GM21423 (cell line): ENCODE results near the gene GALNT18.

Source experiments
- ATAC-seq: cut with Tn5 transposase; IDR thresholded peaks from one replicate; pipeline ENCODE4 v1.9.1; 2021; ENCODE audit warnings: mild to moderate bottlenecking, moderate library complexity; ENCODE audit not compliant: unreplicated experiment

The GALNT18 gene

DNA sequence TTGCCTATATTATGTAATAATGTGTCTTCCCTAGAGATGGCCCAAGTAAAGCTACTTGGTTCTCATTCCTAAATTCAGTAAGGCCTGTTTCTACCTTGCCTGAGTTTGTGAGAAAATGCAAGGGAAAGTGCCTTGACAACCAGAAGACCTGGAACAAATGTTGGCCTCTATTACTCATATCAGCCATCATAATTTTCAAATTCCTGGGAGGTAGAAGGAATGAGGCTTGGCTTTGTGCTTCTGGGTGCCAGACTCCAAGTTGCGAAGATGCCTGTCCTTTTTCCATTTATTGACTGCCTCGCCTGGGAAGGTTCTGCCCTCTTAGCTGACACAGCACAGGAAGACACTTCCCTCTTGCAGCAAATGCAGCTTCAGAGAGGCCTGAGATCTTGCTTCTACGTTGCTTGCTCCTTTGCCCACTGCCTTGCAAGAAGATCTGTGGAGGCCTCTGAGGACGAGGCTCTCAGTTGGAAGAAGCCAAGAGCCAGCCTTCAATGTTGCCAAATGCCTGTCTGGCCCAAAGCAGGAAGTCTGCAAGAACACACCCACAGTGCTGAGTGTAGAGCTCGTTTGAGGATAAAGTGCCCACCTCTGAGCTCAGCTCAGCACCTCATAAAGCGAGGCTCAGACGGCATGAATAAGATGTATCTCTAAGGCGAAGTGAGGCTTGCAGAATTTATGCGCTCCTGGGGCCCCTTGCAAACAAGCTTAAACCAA lies 120.1 kb downstream of the GALNT18 start:
- no peak for ATAC-seq

DNA sequence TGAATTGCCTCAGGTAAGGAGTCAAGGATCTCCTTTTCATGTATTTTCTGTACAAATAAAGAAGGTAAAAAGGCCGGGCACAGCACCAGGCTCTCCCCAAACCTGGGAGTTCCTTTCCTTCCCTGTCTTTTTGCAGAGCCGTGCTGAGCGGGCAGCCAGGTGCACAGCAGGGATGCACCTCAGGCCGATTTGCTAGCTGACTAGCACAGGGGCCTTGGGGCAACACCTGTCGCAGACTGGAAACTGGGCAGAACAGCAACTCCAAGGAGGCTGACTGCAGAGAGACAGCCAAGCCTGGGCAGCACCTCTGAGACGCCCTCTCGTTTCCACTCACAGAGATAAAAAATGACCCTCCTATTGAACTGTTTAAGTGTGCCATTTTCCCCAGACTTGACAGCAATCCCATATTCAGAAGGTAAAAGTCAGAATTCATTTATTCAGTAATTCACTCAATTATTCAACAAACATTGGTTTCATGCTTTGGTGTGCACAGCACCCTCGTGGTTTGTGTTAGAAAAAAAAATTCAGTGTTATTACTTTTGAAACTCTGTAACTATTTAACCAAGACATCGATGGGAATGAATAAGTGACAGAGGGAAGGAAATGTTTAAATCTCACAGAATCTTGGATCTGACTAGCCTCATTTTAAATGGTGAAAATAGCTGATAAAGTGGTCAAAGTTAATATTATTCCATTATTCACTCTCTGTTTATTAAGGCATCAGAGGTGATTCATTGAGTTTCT lies 120.9 kb downstream of the GALNT18 start:
- ATAC-seq, result no peak

DNA sequence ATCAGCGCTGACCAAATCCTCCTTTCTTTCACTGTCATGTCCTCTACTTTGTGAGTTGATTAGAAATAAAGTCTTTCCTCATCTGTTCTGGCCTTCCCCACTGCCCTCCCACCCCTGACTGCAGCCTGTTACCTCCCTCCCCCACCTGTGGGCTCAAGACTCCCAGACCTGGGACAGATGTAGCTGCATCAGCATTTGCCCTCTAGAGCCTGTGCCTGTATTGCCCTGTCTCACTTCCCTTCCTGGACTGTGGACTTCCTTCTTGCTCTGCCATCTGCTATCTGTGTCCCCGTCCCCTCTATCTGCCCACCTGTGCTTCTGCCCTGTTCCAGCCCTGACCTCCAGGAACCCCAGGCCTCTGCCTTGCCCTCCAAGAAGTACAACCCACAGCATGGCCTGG lies 122.5 kb downstream of the GALNT18 start:
- no peak for ATAC-seq

DNA sequence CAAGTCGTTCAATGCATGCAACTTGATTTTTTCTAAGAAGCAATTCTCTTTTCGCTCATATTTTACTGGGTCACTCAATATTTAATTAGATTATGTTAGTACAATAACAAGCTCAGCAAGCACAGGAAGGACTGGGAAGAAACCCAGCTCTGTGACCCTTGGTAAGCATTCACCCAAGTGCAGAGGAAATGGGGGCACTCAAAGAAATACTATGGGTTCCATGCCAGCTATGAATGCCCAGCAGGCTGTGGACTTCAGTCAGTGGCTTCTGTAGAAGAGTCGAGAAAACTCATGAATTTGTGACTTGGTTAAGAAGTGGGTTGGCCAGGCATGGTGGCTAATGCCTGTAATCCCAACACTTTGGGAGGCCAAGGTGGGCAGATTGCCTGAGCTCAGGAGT lies 123.6 kb downstream of the GALNT18 start:
- no peak for ATAC-seq

DNA sequence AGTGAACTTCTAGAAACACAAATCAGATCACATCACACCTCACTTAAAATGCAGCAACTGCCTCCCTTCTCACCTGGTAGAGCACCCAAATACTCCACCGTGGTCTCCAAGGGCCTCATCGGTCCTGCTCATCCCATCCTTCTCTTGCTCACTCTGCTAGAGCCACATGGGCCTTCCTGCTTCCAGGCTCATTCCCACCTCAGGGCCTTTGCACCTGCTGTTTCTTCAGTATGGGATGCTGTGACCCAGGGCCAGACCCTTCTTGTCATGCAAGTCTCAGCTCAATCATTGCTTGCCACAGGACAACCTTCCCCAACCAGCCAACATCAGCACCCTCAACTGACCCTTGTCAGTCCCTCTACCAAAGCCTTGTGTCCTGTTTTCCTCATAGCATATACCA lies 124.9 kb downstream of the GALNT18 start:
- no peak for ATAC-seq

DNA sequence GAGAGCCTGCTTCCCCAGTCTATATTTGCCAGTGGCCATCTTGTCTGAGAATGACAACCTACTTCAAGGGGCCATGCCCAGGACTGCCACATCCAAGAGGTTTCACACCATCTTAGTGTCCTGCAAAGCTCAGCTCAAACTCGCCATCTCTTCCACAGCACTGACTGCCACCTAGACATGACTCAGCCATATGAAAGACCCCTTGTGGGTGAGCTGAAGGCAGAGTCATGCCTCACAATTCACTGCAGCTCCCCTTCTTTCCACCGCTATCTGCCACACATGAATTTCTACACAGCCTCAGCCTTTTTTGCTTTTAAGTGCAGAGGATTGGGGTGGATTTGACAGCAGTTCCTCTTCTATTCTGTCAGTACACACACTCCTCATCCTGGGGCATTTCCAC lies 127.5 kb downstream of the GALNT18 start:
- ATAC-seq, result no peak

DNA sequence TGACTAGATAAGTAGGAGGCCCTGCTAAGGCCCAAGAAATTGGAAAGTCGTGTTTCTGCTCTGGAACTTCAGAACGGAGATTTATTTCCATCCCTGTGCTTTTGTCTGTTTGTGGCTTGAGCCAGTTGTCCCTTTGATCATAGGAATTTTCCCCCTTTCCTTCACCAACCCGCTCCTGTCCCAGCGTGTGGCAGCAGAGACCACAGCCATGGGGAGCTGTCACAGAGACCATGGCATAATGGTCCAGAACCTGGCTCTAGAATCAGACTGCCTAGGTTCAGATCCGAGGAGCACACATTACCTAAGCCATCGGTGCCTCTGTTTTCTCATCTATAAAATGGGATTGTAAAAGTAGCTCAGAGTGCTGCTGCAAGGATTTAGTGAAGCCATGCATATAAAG lies 128.1 kb downstream of the GALNT18 start:
- ATAC-seq, result no peak

DNA sequence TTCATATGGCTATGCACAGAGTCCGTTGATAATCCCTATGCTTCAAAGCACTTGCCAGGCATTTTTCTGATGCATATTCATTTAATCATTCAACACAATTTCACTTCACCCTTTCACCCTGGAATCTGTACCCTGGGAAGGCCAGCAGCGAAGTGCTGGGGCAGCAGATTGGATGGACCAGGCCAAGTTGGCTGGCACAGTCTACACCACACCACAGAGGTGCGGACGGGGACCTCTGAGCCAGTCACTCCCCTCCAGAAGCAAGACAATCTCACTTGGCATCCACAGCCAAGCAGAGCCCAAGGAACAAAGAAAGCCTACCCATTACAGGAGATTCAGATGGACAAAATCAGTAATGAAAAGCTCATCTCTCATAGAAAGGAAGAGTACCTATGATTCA lies 130.2 kb downstream of the GALNT18 start:
- ATAC-seq, result no peak

DNA sequence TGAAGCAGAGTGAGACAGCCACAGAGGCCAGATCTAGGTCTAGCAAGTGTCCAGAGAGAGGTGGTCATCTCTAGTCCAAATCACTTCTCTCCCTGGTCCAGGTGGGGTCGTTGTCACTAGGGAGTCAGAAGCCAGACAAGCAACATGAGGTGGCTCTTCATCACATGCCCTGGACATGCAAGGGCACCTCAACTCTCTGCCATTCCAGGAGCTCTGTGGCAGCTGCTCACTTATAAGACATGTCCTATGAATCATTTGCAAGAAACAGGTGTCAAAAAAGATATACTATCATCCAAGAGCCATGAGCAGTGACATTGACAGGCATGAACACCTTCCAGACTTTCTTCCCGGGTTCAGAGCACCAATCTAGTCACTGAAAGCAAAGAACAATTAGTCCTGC lies 130.8 kb downstream of the GALNT18 start:
- no peak for ATAC-seq

DNA sequence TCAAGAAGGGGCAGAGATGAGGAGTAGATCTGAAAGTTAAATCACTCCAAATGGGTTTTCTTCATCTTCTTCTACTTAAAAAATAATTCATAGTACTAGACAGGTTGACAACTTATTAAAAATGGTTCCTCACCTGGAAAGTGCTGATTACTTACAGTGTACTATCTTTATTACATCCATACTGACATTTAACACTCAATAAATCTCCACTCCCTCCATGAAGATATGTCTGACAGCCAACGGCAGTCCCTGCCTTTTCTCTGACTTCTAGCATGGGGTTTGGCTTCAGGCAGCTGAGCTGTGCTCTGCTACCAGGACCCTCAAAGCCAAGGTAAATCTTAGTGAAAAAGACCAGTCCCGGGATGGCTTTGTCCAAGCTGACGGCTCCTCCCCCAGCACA lies 135.4 kb downstream of the GALNT18 start:
- no peak for ATAC-seq

DNA sequence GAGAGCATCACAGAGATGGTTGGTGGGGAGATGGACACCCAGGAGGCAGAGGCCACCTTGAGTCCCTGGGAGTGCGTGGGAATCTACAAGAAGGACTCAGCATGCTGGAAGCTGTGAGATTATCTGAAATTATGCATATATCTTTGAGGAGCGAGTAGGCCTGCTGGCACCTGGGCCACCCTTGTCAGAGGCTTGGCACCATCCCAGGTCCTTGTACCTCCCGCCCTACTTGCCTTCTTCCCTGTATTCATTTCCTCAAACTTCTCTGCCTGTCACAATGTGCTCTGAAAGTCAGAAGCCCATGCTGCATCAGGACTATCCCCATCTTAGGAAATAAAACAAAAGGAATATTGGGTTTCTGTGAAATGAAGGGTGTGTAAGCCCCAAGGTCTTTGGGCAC lies 135.8 kb downstream of the GALNT18 start:
- no peak for ATAC-seq

DNA sequence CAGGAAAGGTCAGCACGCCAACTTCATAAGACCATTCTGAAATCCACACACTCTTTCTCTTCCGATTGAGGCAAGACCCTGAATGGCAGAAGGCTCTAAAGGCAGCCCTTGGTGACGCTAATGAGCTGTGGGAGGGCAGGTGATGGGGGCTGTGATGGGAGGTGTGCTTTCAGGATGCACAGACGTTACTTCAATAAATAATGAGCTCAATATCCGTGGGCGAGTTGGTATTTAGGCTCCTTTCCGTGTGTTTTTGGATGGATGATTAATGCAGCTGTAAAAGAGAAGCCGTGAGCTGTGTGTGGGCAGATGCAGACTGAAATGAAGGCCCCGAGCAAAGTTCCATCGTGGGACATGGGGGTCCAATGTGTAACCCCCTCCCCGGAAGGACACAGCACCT lies 138.2 kb downstream of the GALNT18 start:
- no peak for ATAC-seq

DNA sequence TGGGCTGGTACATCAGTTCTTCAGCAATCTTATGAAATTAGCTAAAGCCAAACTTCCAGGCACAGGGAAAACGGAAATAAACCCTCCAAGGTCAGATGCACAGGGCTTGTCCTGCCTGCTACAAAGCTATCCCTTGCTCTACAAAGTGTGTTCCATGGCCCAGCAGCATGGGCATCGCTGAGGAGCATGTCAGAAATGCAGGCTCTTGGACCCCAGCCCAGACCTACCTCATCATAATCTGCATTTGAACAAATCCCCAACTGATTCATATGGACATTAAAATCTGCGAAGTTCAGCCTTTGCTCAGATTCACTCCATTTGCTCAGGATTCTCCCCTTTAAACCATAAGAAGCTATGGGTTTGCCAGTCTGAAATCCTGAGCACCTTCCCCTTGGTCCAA lies 139.1 kb downstream of the GALNT18 start:
- ATAC-seq, result no peak

DNA sequence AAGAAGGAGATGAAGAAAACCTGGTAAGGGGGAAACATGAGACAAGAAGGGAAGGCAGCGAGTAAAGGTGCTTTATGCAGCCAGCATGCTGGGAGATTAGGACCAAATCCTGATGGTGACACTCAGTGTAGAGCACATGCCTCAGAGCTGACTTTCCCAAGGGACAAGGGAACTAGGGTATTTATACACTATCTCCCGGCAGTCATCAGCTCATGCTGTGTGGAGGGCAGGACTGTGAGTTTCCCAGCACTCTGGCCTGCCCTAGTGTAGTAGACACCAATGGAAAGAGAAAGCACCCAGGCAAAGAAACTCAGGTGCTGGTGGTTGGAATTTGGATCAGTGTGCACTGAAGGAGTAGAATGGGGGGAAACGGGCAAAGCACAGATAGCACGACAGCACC lies 140.4 kb downstream of the GALNT18 start:
- no peak for ATAC-seq

DNA sequence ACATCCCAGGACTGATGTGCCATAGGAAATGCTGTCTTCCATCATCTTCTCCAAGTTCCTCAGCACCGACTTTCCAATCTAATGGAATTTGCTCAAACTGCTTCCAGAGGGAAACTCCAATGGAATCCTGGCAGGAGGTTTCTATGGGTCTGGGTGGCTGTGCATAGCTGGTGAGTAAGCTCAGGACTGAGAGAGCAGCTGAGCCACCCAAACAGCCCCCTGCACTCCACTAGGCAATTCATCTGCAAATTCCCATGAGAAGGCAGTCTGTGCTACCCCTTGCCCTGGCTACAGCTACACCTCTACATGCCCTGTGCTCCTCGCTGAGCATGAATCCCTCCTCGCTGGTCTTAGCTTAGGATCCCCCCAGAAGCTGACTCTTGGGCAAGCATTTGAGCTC lies 140.8 kb downstream of the GALNT18 start:
- no peak for ATAC-seq

DNA sequence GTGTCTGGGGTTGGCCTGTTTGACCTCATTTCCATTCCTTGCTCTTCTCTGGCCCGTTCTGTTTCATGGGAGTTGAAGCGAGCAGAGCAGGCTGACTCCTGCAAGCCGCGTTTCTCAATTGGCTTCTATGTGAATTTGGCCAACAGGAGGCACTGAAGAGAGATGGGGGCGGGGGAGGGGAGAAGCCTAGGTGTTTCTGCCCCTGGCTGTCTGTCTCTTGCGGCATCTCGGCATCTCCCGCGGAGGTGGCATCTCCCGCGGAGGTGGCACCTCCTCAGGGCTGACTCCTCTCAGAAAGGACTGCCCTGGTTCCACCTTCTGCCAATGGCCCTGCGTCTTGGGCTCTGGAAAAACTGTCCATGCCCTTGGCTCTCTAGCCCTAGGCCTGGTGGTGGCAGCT lies 143.1 kb downstream of the GALNT18 start:
- ATAC-seq, result no peak

DNA sequence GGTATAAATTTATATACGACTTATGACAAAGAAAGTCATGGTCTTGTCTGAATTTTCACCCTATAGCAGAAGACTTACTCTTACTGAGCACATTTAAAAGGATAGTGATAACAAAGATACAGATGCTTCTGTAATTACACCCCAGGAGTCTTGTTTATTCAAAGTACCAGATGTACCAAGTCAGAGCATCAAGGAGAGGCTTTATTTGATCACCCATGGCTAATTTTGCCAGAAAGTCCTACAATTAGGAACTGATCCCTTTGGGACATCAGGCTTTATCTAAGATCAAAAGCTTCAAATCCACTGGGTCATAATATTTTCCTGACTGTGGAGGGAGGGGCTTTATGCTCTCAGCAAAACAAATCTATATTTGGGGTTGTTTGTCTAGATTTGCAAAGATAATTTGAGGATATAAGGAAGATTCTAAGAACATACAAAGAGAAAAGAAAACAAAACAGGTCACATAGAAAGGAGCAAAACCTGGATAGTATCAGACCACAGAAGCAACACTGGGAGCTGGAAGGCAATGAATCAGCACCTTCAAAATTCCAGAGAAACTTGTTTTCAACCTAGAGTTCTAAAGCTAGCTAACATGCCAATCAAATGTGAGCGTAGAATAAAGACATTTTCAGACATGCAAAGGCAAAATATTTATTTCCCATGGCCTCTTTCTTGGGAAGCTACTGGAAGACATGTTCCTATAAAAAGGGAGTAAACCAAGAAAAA lies 143.9 kb downstream of the GALNT18 start:
- no peak for ATAC-seq

DNA sequence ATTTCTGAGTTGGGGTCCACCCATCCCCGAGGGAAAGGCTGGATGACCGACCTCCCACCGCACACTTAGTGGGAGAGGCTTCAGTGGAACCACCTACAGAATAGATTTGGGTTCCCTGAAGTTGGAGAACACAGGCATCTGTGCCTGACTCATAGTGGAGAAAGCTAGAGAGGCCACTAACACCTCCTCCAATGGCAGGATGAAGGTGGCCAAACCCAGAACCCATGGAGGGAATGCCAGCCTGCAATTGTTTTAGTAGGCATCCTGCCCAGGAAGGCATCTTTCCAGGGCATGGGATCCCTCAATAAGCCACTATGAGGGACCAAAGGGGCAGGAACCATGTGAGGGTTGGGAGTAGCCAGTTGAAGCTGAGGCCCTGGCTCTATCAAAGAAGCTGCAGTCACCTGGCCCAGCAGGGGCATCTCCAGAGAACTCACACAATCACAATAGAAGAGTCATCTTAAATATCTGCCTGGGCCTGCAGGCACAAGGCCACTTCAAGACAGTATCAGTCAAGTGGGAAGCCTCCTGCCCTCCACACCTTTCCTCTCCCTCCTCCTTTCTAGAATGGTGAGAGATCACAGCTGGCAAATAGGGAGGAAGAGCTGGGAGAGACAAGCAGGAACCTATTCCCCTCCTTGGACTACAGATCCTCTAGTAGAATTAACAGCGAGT lies 144.7 kb downstream of the GALNT18 start:
- ATAC-seq, result no peak

DNA sequence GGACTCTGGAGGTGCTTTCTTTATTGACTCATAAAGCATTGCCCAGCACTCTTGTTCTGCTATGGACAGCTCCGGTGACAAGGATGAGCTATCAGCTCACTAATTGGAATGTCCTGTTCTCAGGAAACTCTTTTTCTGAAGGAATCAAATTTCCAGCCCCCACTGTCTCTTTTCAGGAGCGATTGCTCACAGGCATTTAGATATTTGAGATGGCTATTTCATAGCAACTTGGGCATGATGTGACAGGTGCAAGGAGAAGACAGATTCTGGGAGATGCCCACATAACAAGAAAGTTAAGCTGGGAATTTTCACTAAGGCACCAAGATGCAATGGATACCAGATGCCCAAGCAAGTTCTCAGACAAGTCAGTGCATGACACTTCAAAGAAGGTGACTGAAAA lies 145.3 kb downstream of the GALNT18 start:
- ATAC-seq, result no peak

DNA sequence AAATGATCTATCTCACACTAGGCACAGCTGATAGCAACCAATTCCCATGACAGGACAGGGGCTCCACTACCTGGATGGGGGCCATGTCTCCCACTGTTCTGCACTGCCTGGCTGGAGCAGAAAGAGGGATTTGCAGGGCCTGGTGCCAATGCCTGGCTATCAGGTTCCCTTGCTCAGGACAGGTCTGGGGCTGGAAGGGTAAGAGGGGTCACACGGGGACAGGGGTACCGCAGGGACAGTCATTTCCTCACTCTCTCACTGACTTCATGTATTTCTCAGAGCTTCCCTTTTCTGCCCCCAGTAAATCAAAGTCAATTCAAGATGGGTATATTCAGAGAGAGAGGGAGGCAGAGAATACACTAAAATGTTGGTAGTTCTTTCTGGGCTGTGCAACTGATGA lies 149.7 kb downstream of the GALNT18 start:
- no peak for ATAC-seq

DNA sequence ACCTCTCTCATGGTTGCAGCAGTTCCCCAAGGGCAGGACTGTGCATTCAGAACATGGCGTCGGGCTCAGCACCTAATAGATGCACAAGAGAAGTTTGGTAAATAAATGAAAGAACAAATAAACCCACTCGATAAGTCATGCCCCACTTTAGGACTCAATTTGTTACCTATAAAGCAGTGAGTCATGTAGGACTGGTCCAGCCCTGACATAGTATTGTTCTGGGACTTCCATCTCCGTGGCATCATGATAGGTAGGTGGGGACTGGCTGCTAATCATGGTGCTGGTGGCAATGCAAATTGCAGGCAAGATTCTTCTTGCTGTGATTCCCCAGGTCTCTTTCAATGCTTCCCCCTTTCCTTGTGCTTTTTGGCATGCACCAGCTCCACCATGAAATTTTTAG lies 150.6 kb downstream of the GALNT18 start:
- ATAC-seq, result no peak

DNA sequence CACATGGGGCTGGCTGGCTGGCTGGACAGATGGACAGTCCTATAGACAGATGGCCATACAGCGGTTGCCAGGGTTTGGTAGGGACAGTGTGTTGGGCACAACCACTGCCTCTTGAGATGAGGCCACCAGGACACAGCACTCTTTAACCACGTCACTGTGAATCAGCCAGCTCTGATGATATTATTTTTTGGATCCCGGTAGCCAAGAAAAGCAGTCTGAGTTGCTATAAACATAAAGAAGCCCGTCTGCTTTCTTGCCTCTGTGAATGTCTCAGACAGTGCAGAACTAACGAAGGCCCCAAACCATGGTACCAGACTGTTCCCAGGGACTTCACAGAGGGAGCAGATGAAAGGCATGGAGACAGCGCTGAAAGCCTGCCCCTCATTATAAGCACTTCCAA lies 152.9 kb downstream of the GALNT18 start:
- no peak for ATAC-seq
